Left renal pelvis (tissue), 4 donors: ENCODE data around the gene CDC42BPA. TPM values are rescaled to one million over a fixed set of nuclear protein-coding genes. Genes with fewer than 3 reads are reported as not detected.
"Not testable (repeated sequence)": the region's sequence is repeated elsewhere in the genome, so short reads cannot be mapped to it uniquely, and the experiment has no call there.

Experiments
- DNase-seq, 4 donors: peaks; one replicate each; pipeline ENCODE4 v3.0.0-alpha.2; 2013; ENCODE audit warnings: low read depth in 4 of 4, low spot score in 3 of 4
- polyA plus RNA-seq, 4 donors: library from polyadenylated mRNA; unstranded; fragments of 120-200 nt; gene quantifications; one replicate each; pipeline ENCODE4 v1.2.1, GENCODE V29; 2013; ENCODE audit not compliant: insufficient read length in 4 of 4

Gene CDC42BPA
- polyA plus RNA-seq, 4 donors: 36.1 to 45.4 (median 42.9) TPM

DNA sequence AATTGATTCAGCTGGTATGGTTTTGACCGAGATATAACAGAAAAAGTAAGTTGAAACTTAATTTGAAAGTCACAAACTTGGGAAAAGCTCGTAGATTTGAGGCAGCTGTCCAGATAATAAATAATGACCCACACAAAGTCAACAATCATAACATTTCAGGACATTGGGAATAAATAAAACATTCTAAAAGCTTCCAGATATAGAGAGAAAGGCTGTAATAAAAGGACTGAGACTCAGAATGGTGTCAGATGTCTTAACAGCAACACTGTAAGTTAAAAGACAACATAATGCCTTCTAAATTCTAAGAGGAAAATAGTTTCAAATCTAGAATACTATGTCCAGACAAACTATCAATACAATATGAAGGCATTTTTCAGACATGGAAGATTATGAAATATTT, 163.3 kb downstream of the CDC42BPA start:
- no peak for DNase-seq

- no peak for DNase-seq
Measured at GRCh38 chr1:227152525-227152924, 165.8 kb downstream of the CDC42BPA start.

DNA sequence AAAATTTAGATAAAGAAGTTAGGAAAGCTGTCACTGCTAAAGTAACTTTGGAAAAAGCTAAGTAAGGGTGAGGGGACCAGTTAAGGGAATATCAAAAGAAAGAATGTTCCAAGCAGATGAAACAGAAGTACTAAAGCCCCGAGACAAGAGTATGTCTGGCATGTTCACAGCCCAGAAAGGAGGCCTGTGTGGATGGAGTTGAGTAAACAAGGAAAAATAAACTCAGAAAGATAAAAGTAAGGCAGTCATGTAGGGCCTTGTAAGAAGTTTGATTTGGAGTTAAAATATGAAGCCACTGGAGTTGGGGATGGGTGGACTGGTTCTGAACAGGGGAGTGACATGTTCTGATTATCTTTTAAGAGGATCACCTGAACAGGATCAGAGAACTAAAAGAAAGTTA, 177.9 kb downstream of the CDC42BPA start:
- DNase-seq: no peak

DNA sequence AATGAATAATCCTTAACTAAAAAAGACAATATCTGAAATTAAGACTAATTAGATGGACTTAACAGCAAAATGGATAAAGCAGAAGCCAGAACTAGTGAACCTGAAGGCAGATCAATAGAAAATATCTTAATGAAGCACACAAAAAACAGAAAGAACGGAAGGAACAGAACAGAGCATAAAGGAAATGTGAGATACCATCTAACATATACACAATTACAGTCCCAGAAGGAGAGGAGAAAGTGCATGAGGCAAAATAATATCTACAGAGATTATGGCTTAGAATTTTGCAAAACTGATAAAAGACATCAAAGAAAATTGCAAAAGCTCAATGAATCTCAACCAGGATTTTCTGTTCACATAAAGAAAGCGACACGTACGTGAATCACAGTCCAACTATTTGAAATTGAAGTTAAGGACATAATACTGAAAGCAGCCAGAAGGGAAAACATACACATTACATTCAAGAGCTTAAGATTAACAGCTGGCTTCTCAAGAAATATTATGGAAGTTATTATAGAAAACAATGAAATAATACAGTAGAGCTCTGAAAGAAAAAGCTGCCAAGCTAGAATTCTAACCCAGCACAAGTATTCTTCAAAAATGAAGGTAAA, 182.0 kb downstream of the CDC42BPA start:
- DNase-seq: no peak

DNA sequence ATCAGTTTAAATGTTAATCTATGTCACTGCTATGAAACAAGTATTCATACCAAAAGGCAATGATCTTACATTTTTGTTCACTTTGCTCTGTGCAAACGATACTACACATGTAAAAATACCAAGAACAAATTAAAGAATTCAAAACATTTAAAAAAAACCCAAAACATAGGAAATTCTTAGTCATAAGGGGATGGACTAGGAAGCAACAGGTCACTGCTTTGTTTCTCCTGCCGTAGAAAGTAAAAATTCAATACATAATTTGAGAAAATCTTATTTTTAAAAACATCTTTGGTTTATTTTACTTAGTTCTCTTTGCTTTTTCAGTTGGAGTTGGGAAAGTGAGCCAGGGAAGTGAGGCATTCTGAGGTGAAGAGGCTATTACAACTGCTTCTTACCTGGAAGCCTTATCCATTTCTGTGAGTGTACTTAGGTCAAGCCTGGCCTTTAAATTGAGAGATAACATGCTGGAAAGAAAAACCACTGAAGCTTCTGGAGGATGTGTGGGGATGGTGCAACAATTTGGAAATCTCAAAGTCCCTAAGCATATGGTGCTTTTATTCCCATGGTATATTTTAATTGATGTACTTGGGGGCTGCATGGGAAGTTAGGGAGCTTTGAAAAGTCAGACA, 183.5 kb downstream of the CDC42BPA start:
- DNase-seq: no peak

- not testable (repeated sequence) for DNase-seq
Measured at GRCh38 chr1:227132695-227133094, 185.6 kb downstream of the CDC42BPA start.

DNA sequence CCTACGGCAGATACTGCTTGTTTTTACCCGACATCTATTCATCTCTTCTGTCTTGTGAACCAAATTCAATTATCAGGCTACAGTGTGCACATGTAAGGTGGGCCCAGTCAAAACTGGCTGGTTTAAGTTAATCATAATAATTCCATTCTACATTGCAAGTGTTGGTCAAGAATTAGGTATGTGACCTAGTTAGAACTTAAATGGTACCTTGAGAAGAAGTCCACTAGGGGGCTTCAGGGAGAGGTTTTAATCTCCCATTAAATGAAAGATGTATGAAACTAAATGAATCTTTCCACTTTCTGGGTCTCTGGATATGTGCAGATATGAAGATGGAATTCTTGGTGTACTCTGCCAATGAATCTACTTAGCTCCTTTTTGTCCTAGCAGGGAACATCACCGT, 187.1 kb downstream of the CDC42BPA start:
- no peak for DNase-seq

- DNase-seq: no peak
Measured at GRCh38 chr1:227127891-227128290, 190.4 kb downstream of the CDC42BPA start.

GRCh38 chr1:227125929-227126545, 192.3 kb downstream of the CDC42BPA start:
- DNase-seq: no peak

DNA sequence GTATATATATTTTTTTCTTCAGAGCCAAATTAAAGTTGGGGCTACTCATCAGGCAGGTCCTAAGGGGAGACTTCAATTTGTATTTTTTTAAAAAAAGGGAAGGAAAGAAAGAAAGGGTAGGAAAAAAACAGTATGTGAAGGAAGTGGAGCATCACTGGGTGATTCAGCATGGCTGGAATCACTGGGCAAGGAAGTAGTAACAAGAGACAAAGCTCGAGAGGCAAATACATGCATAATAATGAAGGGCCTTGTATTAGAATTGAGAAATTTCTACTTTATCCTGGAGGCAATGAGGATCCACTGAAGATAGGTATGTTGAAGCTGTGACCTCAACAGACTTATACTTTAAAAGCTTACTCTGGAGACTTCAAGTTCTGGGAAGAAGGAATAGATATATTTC, 193.8 kb downstream of the CDC42BPA start:
- DNase-seq: no peak

- no peak for DNase-seq
Measured at GRCh38 chr1:227120826-227121225, 197.5 kb downstream of the CDC42BPA start.

DNA sequence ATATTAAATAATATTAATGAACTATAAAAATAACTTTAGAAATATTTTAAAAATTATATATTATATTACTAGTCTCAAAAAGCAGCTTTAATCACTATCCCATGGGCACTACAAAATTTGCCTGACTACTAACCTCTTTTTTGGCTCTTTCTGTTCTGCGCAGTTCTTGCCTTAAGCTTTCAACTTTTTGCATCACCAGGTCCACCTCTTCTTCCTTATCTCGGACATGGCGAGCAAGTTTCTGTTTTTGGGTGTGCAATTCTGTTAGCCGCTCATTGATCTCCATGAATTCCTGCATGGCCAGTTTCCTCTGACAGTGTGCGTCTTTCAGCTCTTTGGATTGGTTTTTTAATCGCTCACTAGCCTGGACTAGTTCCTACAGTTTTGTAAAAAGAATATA, 205.8 kb downstream of the CDC42BPA start:
- DNase-seq: no peak

- DNase-seq: no peak
Measured at GRCh38 chr1:227111782-227112181, 206.5 kb downstream of the CDC42BPA start.

GRCh38 chr1:227105291-227105690, 213.0 kb downstream of the CDC42BPA start:
- DNase-seq: not testable (repeated sequence)

DNA sequence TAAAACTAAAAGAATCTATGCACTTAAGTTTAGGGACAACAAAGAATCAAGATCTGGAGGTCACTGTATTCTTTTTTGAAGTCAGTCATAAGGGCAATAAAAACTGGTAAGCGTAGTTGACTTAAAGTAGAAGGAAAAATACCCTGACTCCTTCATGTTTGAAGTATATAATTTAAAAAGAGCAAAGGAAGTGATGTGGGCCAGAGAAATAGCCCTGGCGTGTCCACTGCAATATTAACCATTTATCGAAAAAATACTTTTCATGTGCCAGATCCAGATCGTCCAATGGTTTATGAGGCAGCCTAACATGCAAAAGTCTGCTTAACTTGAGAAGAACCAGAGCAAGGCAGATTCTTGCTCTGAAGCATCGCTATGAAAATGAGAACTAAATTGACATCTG, 216.2 kb downstream of the CDC42BPA start:
- no peak for DNase-seq

- DNase-seq: no peak
Measured at GRCh38 chr1:227094249-227094966, 223.9 kb downstream of the CDC42BPA start.

GRCh38 chr1:227093309-227093708, 225.0 kb downstream of the CDC42BPA start:
- DNase-seq: no peak

DNA sequence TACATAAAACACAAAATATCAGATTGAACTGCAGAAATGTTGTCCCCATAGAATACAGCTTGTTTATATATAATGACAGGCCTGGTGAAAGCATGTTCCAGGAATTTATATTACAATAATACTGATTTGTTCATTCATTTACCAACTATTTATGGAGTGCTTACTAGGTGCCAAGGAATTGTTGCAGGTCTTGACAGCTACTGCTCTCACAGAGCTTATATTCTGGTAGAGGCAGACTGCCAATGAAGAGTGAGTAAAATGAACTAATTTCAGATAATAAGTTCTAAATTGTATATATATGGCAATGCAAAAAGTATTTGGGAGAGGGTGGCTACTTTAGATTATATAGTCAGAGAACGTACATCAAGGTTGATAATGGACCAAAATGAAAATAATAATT, 226.2 kb downstream of the CDC42BPA start:
- DNase-seq: no peak

DNA sequence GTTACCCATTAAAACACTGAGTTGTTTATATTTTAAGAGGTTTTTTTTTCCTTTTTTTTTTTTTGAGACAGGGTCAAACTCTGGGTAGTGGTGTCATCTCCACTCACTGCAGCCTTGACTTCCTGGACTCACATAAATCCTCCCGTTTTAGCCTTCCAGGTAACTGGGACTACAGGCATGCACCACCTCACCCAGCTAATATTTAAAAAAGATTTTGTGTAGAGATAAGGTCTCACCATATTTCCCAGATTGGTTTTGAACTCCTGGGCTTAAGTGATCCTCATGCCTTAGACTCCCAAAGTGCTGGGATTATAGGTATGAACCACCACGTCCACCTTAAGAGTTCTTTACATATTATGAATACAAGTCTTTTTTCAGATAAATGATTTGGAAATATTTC, 231.7 kb downstream of the CDC42BPA start:
- DNase-seq: no peak

DNA sequence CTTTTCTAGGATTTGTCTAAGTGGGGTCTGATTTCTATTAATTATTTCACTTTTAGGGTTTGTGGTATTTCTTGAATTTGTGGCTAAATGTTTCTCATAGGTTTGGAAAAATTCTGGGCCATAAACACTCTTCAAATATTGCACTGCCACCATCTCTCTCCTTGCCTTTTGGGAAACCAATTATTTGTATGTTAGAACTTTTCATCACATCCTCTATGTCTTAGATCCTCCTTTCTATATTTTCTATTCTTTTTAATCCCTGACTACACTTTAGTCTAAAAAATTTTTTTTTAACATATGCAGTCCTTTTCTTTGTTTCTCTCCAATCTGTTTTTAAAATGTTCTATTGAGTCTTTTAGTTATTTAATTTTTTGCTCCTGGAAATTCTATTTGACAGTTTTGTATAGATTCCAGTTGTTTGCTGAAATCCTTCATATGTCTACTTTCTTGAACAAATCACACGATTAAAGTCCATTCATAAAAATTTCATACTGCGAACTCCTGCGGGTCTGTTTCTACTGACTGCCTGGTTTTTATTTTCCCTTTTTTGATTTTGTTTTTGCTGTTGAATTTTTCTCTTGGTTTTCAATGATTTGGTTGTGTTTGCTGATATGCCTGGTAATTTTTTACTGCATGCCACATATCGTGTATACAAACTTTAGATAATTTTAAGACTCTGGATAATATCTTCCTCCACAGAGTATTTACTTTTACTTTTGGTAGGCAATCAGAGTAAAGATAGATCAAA, 235.1 kb downstream of the CDC42BPA start:
- no peak for DNase-seq

DNA sequence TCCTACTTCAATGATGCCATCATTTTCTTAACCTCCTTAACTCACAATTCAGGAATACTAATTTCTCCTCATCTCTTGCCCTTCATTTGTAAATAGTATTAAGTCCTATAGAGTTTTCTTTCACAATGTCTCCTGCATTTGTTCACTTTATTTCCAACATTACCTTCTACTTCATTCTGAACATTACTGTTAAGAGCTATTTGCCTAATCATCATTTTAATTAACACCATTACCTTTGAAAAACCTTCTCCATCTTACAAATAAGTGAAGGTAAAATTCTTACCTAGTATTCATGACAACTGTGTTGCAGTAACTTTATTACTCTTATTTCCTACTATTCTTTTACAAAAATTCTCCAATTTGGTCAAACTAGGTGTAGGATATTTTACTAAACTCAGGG, 240.5 kb downstream of the CDC42BPA start:
- DNase-seq: no peak
